GM12875 (cell line): ENCODE data around the gene CHGA.

Source experiments
- H3K4me3 ChIP-seq: one replicate; pipeline ENCODE4 v1.5.1; 2011; ENCODE audit warnings: low read depth, low read length, control low read depth
- TF ChIP-seq, protein P1 (sequence below): IDR thresholded peaks from 2 replicates; pipeline ENCODE4 v1.5.1; 2011; ENCODE audit warnings: low read depth, mild to moderate bottlenecking, control low read depth, inconsistent platforms, low read length, moderate library complexity, borderline replicate concordance; ENCODE audit not compliant: insufficient read depth

The CHGA gene

DNA sequence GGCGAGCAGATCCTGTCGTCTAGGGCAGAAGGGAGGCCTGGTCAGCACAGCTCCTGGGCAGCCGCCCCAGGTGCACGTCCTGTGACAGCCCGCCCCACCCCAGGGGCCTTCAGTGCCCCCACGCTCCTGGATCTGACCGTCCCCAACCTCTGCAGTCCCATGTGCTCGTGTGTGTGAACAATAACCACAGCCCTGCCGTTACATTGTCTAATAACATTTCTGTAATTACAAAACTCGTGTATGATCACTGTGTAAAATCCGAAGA lies 39.8 kb downstream of the CHGA start:
- TF ChIP-seq, protein P1, sequence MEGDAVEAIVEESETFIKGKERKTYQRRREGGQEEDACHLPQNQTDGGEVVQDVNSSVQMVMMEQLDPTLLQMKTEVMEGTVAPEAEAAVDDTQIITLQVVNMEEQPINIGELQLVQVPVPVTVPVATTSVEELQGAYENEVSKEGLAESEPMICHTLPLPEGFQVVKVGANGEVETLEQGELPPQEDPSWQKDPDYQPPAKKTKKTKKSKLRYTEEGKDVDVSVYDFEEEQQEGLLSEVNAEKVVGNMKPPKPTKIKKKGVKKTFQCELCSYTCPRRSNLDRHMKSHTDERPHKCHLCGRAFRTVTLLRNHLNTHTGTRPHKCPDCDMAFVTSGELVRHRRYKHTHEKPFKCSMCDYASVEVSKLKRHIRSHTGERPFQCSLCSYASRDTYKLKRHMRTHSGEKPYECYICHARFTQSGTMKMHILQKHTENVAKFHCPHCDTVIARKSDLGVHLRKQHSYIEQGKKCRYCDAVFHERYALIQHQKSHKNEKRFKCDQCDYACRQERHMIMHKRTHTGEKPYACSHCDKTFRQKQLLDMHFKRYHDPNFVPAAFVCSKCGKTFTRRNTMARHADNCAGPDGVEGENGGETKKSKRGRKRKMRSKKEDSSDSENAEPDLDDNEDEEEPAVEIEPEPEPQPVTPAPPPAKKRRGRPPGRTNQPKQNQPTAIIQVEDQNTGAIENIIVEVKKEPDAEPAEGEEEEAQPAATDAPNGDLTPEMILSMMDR, result no peak
- no peak overlapping the region for H3K4me3 ChIP-seq

DNA sequence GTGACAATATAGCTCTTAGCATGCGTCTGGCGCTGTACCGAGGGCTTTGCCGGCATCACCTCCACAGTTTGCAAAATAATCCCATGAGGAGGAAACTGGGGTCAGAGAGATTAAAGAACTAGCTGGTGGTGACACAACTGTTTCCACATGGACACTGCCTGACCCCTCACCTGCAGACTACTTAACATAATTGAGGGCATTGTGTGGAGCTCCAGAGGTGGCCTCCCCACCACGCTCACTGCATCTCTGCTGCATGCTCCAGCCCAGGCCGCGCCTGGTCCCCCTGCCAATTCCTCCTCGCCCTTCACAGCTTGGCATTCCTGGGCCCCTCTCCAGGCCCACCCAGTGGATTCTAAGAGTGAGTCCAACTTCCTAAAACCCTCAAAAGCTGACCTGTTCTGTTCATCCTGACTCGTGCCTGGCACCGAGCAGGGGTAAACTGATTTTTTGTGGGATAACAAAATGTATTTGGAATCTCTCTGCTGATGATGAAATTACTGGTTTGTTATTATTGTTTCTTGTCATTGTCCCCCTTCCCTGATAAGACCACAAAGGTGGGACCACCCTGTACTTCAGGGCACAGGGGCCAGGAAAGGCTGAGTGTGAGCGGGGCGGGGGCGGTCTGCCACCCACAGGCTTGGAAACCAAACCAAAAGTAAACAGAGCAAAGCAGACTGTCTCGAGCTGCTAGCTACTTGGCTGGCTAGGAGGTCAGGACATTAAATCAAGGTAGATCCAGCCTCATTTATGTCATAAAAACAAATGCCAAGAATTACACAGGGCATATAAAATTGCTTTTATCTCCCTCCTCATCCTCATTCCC lies 40.6 kb downstream of the CHGA start:
- no peak overlapping the region for H3K4me3 ChIP-seq
- TF ChIP-seq, protein P1, result no peak

DNA sequence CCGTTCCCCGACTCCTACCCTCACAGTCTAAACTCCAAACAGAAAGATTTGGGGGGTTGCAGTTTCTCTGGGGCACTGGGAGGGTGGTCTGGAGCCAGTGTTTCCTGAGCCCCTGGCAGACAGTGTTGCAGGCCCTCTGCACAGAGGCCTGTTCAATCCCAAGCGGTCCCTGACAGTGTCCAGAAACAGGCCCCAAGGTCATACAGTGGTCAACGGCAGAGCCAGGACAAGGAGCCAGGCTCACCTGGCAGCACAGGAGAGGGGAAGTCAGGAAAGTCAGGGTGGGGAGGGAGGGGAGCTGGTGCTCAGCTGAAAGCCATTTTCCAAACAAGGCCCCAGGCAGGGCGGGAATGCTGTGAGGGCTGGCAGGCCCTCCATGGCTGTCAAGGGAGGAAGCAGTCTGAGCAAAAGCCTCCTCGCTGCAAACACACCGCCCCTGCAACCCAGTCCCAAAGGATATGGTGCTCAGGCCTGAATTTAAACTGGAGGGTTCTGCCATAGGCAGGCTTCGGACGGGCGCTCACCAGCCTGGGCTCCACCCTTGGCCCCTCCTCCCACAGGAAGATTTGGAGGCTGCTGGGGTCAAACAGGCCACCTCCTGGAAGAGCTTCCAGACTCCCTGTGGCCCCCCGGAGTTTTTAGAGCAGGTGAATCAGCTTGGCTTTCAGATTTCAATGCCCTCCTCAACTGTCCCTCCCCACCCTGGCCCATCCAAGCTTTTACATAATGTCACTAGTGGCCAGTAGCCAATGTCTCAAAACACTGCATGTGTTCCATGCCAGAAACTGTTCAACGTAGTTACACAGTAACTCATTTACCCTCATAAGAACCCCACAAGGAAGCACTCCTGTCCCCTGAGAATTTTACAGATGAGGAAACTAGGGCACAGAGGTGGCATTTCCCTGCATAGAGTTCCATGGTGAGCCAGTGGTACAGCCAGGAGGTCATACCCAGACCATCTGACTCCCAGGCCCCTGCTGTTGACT lies 41.5 kb downstream of the CHGA start:
- TF ChIP-seq, protein P1, result no peak
- no peak overlapping the region for H3K4me3 ChIP-seq

DNA sequence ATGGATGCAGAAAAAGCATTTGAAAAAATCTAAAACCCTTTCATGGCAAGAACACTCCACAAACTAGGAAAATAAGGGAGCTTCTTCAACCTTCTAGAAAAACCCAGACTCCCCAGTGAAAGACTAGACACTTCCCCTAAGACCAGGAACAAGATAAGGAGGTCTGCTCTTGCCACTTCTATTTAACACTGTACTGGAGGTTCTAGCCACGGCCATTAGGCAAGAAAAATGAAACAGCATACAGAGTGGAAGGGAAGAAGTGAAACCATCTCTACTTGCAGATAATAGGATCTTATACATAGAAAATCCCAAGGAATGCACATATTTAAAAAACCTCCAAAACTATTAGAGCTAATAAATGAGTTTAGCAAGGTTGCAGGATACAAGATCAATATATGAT lies 42.3 kb downstream of the CHGA start:
- TF ChIP-seq, protein P1, result no peak
- H3K4me3 ChIP-seq, result no peak overlapping the region

DNA sequence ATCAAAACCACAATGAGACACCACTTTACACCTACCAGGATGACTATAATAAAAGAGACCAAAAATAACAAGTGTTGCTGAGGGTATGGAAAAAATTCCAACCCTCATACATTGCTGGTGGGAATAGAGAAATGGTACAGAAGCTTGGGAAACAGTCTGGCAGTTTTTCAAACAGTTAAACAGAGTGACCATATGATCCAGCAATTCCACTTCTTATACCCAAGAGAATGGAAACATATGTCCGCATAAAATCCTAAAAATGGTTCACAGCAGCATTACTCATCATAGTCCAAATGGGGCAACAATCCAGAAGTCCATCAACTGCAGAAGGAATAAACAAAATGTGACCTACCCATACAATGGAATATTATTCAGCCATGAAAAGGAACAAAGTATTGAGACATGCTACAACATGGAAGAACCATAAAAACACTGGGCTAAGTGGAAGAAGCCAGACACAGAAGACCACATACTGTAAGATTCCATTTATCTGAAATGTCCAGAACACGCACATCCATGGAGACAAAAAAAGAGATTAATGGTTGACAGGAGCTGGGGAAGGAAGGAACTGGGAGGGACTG lies 44.5 kb downstream of the CHGA start:
- H3K4me3 ChIP-seq, result no peak overlapping the region
- TF ChIP-seq, protein P1, result no peak

DNA sequence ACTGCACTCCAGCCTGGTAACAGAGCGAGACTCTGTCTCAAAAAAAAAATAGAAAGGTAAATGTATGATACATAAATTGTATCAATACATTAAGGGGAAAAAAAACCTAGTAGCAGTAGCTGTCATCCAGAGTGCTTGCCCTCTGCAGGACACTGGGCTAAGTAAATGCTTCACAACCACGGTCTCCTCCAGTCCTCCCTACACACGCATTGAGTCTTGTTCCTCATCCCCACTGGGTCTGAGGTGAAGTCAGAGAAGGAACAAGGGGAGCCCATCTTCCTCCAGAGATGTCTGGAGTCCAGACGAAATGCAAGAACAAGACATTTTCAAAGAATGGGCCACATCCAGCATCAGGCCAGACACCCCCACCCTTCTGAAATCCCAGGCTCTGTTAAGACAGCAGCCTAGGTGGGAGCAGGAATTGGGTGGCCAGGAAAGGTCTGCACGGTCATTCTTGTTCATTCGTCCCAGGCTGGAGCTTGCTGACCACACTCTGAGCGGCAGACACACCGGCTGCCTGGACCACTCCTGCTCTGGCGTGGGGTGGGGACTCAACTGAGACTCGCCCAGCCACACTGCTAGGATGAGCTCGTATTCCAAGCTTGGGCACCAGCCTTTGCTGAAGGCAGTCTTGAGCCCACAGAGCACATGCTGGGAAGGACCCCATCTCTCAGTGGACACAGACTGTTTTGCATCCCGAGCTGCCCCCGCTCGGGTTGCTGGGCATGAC lies 45.5 kb downstream of the CHGA start:
- no peak overlapping the region for H3K4me3 ChIP-seq
- TF ChIP-seq, protein P1, result no peak
